ENCODE results near the gene TICRR.
"Not testable (repeated sequence)": the region's sequence is repeated elsewhere in the genome, so short reads cannot be mapped to it uniquely, and the experiment has no call there.

Gene TICRR, protein sequence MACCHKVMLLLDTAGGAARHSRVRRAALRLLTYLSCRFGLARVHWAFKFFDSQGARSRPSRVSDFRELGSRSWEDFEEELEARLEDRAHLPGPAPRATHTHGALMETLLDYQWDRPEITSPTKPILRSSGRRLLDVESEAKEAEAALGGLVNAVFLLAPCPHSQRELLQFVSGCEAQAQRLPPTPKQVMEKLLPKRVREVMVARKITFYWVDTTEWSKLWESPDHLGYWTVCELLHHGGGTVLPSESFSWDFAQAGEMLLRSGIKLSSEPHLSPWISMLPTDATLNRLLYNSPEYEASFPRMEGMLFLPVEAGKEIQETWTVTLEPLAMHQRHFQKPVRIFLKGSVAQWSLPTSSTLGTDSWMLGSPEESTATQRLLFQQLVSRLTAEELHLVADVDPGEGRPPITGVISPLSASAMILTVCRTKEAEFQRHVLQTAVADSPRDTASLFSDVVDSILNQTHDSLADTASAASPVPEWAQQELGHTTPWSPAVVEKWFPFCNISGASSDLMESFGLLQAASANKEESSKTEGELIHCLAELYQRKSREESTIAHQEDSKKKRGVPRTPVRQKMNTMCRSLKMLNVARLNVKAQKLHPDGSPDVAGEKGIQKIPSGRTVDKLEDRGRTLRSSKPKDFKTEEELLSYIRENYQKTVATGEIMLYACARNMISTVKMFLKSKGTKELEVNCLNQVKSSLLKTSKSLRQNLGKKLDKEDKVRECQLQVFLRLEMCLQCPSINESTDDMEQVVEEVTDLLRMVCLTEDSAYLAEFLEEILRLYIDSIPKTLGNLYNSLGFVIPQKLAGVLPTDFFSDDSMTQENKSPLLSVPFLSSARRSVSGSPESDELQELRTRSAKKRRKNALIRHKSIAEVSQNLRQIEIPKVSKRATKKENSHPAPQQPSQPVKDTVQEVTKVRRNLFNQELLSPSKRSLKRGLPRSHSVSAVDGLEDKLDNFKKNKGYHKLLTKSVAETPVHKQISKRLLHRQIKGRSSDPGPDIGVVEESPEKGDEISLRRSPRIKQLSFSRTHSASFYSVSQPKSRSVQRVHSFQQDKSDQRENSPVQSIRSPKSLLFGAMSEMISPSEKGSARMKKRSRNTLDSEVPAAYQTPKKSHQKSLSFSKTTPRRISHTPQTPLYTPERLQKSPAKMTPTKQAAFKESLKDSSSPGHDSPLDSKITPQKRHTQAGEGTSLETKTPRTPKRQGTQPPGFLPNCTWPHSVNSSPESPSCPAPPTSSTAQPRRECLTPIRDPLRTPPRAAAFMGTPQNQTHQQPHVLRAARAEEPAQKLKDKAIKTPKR (N-terminal part only)

DNA sequence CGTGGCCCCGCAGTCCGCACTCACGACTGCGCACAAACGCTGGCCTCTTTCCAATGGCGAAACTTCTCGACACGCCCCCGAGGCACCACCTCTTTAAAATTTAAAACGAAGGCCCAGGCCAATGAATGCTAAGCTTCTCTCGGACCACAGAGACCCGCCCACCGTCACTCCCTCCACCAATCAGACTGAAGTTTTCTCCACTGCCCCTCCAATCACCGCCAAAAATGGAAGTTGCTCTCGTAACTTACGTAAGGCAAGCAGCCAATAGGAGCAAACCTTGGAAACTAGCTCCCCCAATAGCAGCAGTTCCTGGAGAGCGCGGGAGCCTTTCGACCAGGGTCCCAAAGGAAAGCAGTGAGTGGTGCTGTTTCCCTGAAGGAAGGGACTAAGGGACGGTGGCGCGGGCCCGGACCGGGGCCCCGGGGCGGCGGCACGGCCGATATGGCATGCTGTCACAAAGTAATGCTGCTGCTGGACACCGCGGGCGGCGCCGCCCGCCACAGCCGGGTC is at the start of gene TICRR:
Gene TICRR (plus strand): TSS at position 324 of the 510 bp plus-strand sequence. CDS start 118 bp downstream, at position 442.
- DNase-seq: peak; percentile 96

DNA sequence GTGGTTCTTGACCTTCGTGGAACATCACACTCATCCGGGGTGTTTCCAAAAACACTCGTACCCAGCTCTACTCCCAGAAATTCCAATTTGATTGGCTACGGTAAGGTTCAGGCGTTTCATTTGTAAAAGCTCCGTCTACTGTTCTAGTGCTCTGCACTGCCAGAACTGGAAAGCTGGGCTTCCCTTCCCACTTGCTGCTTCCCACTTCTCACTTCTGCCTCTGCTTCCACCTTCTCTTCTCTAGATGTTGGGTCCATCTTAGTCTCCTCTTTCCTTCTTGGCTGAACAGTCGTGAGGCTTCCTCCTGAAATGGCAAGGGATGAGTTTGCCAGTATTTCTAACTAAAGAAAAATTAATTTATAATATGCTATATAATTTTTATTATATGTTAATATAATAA is 49.1 kb upstream of the TICRR start:
- DNase-seq: no peak

DNA sequence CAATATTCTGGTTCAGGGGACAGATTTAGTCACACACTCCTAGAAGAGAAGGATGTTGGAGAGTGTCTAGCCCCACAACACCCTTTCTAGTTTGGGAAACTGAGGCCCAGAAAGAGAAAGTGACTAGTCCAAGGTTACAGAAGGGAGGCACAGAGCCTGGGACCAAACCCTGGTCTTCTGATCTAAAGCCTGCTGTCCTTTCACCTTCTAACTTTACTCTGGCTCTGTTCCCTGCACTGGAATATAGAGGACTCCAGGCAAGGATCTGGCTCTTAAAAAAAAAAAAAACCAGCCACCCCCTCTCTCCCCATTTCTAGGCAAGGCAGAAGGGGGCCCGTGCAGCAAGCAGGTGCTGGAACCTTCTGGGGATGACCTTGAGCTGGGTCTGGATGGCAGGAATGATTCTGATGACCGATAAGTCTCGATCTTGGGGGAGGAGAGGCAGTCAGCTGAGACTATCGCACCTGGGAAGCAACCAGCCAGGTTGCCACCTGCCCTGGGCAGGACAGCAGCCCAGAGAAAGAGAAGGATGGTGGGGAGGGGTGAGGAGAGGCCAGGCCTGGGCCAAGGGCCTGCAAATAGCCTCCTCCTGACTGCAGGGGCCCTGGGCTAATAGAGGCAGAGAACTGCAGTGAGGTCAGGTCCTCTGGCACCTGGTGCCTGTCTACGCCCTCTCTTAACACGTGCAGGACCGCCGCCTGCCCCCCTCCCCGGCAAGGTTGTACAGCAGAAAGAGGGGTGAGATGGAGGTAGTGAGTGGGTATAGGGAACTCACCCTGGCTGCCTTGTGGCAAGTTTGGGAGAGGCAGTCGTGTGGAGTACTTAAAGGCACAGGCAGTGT is 48.4 kb upstream of the TICRR start:
- no peak for DNase-seq

DNA sequence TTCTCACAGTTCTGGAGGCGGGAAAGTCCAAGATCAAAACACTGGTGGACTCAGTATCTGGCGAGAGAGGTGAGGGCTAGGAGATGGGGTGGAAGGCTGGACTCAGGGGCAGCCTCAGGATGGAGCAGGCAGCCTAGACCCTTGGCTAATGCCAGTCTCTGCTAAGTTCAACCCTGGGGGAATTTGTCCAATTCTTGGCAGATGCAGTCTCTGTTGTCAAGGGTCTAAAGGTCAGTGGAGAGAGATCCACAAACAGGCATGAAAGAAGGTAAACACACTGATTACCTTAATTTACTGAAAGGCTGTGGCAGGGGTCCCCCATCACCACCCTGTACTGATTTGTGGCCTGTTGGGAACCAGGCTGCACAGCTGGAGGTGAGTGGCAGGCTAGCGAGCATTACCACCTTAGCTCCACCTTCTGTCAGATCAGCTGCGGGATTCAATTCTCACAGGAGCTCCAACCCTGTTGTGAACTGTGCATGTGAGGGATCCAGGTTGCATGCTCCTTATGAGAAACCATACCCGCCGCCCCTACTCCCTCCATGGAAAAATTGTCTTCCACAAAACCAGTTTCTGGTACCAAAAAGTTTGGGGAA is 46.4 kb upstream of the TICRR start:
- DNase-seq: no peak

DNA sequence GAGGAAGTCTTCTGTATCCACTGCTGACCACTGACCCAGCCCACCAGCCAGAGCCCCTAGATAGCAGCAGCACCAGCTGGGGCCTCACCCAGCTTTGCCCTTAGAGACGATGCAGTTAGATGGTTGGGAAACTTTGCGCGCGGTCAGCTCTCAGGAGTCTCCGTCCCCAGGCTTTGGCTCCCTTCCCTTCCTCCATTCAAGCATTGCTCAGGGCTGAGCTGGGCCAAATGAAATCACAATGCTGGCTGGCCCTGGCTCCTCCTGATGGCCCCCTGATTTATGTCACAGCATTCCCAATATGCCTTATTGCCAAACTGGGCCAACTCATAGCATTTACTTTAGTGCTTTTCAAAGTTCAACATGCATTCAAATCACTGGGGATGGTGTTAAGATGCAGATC is 44.3 kb upstream of the TICRR start:
- DNase-seq: no peak

DNA sequence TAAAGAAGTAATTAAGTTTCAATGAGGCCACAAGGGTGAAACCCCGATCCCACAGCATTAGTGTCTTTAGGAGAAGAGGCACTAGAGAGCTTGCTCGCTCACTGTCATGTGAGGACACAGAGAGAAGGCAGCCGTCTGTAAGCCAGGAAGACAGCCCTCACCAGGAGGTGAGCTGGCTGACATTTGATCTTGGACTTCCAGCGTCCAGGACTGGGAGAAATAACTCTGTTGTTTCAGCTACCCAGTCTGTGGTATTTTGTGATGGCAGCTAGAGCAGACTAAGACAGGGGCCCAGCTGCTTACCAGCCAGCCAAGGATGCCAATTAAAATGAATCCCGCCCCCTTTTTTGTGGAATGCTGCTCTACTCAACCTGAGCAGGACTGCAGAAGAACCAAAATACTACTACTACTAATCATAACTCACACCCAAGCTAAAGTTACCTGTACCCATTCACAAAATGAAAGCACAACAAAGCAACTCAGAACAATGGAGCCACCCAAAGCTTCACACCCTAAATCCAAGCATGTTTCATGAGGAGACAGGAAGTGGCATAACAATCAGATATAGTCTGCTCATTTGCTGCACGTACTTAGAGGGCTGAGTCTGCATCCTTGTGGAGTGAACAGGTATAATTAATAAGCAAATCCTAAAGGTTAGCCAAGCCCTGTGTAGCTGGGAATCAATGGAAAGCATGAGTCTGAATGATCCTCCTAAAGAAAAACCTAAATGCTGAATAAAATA is 43.3 kb upstream of the TICRR start:
- no peak for DNase-seq

DNA sequence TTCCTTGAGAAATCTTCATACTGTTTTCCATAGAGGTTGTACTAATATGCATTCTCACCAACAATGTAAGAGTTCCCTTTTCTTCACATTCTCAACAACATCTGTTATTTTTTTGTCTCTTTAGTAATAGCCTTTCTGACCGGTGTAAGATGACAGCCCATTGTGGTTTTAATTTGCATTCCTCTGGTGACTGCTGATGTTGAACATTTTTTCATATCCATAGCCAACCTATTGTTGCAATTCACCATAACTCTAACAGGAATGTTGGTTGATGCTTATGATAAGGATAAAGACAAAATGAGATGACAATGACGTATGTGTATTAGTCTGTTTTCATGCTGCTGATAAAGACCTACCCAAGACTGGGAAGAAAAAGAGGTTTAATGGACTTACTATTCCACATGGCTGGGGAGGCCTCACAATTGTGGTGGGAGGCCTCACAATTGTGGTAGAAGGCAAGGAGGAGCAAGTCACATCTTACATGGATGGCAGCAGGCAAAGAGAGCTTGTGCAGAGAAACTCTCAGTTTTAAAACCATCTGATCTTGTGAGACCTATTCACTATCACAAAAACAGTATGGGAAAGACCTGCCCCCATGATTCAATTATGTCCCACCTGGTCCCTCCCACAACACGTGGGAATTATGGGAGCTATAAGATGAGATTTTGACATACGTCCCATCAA is 41.3 kb upstream of the TICRR start:
- DNase-seq: no peak

DNA sequence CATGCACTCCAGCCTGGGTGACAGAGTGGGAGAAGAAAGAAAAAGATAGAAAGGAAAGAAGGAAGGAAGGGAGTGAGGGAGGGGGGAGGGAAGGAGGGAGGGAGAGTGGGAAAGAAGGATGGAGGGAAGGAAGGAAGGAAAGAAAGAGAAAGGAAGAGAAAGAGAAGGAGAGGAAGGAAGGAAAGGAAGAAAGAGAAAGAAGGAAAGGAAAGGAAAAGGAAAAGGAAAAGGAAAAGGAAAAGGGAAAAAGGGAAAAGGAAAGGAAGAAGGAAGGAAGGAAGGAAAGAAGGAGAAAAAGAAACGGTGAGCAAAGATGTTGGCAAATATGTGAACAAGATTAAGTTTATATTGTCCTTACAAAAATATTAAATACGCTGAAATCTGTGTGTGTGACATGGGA is 36.2 kb upstream of the TICRR start:
- DNase-seq: no peak

DNA sequence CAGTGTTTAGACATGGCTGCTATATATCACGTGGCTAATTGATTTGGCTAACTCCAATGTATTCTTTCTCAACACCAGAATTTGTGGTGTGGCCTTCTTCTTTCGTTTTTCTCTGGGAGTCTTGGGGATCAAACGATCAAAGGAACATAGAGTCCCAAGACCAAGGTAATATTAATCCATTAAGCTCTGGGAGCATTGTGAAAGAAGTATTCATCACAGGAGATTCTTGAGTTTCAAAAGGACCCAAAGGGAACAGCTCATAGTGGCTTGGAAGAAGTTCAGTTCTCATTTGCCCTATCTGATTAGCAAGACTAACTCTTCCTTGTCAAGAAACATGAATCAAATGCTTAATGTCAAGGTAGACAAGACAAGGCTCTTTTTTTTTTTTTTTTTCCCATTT is 32.9 kb upstream of the TICRR start:
- DNase-seq: no peak

DNA sequence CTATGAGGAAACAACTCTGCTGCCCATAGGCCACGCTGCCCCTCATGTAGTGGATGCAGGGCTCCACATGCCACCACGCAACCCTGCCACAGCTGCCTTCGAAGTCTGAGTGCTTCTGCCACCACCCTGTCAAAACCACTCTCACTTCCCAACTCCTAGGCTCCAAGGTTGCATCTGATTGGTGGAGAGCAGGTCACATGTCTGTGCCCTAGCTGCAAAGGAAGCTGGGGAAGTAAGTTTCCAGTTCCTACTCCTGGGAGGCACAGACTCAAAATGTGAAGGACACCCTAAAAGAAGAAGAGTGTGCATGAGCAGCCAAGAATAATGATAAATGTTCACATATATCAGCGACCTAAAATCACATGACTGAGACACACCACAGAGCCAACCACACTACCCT is 31.9 kb upstream of the TICRR start:
- DNase-seq: no peak

DNA sequence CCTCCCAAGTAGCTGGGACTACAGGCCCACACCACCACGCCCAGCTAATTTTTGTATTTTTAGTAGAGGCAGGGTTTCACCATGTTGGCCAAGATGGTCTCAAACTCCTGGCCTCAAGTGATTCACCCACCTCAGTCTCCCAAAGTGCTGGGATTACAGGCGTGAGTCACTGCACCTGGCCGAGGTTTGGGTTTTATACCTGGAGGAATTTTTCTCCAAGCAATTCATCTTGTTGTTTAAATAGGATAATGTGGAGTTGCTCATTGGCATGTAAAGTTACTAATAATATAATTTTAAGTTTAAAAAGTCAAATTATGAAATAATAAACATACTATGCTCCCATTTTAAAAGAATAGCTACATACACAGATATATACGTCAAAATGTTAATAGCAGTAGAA is 26.1 kb upstream of the TICRR start:
- not testable (repeated sequence) for DNase-seq

DNA sequence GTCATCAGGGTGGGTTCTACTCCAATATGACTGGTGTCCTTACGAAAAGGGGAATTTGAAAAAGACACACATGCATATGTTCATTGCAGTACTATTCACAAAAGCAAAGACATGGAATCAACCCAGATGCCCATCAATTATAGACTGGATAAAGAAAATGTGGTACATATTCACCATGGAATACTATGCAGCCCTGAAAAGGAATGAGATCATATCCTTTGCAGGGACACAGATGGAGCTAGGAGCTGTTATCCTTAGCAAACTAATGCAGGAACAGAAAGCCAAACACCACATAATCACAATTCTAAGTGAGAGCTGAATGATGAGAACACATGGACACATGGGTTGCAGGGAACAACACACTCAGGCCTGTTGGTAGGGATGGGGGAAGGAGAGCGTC is 24.8 kb upstream of the TICRR start:
- no peak for DNase-seq

DNA sequence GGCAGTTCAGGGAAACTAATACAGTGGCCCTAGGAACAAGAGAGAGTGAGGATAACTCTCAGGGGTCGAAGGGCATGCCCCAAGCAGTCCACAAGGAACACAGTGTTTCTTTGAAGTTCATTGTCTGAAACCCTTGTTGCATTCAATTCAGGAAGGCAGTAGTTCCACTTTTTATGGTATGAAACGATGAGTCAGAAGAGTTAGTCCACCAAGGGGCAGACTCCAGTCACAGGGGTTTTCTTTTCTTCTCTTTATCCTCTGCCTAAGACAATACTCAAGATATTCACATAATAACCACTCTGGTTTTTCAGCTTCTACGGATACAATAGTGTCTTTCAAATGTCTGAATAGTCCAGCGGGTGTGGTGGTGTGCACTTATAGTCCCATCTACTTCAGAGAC is 23.7 kb upstream of the TICRR start:
- no peak for DNase-seq

DNA sequence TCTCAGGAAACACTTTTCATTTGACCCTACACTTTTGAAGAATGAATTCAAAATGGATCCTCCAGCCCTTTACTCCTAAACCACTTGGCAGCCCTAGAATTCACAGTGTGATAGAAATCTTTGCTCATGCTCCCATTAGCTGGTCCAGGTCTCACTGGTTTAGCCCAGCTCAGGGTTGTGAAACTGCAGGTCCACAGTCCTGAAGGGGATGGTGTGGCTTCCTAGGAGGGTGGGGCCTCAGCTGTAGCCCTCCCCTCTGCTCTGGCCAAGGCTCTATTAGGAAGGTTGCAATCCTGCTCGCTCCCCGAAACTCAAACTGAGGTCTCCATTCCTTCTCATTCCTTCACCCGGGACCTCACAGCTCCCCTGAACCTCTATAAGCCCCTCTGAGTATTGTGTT is 21.6 kb upstream of the TICRR start:
- DNase-seq: no peak

DNA sequence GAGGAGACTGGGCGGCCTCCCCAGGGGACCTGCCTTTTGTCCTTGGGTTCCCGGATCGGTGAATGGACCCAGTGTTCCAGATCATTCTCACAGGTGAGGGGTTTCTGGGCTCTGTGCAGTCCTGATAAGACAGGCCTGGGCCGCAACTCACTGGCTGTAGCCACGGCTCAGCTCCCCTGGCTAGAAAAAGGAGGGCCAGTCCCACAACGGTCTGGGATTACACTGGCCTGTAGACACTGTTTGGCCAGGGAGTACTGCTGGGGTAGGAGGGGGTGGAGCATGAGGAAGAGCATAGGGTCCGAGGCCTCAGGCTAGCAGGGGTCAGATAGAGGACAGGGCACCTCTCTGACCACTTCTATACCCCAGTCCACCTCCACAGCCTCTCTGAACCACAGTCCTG is 21.0 kb upstream of the TICRR start:
- DNase-seq: no peak

DNA sequence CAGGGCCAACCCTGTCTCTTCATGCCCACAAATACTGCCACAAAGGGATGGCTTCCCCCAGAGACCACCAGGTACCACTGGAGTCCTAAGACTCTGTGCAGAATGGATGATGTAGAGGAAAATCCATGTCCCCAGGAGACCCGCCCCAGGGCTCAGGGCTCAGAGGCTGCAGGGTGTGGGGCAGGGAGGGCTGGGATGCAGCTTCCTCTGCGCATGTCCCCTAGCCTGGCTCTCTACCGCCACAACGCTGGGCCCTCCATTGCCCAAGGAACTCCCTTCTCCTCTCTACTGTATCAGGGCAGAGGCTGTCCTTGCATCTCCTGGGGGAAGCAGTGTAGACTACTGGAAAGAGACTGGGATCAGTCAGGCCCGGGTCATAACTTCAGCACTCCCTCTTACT is 19.5 kb upstream of the TICRR start:
- no peak for DNase-seq

DNA sequence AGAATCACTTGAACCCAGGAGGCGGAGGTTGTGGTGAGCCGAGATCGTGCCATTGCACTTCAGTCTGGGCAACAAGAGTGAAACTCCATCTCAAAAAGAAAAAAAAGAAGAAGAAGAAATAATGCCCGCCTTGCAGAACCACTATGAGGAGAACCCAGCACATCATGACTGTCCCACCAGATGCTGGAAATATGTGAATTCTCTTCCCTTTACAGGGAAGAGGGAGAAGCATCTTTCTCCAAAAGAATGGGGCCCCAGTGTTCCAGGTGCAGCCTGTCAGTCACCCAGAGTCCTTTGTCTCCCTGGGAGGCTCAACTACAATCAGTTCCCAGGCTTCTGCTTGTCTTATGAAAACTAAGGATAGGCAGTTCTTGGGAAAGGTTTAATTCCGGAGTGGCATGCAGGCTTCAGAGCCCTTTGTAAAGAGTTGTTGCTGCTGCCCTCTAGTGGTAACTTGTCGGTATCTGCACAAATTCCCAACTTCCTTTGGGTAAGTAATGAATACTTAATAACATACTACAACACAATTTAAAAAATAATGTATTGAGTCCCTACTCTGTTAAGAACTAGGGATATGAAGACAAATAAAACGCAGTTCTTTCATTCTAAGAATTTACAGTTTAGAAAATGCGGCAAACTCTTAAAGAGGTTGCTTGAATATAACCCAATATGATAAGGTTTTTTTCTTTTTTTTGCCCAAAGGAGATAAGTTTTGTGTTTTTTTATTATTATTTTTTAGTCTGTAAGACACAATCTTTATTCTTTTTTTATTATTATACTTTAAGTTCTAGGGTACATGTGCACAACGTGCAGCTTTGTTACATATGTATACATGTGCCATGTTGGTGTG is 18.6 kb upstream of the TICRR start:
- DNase-seq: peak; percentile 66

DNA sequence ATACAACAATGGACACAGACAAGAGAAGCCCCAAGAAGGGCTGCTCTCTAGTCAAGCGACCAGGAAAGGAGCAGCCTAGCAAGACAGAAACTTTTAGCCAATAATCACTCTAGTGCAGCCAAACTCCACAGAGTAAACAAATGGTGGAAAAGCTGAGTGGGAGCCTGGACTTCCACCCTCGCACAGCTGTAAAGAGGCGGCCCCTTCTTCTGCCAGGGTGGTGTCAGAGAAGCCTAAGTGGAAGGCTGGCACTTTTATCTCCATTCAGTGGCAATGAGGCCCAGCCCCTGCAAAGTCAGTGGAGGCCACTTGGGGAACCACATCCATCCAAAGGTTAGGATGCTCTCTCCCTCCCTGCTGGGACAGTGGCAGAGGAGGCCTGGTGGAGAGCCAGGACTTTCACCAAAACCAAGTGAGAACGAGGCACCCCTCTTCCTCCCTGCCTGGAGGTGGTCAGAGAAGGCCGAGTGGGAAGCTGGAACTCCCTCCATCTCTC is 15.5 kb upstream of the TICRR start:
- no peak for DNase-seq

DNA sequence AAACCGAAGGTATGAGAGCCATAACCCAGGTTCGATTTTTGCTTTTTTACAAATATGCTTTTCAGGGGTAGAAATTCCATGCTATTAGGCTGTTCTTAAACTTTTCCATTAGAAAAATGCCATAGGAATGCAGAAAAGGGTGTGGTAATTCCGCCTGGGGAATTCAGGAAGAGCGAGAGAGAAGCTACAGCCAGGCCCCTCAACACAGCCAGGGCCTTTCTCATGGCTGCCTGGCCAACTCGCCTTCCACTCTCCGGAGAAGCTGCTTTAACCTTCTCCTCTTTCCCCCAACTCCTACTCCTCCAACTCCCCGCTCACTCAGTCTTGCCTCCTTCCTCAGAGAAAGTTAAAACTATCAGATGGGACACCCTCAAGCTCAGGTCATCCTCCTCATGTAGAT is 9.1 kb upstream of the TICRR start:
- DNase-seq: no peak
